Endodermal cell (in vitro differentiated cells): Measurements from ENCODE around the gene DAGLA. TPM values are rescaled to one million over a fixed set of nuclear protein-coding genes. Genes with fewer than 3 reads are reported as not detected.

Experiments
- DNase-seq: peaks from one replicate; pipeline ENCODE4 v3.0.0-alpha.2; 2017
- H3K27ac ChIP-seq: 2 replicates; pipeline ENCODE4 v1.5.1; 2013; ENCODE audit warnings: mild to moderate bottlenecking, low read depth, low read length, moderate library complexity
- H3K27me3 ChIP-seq: 2 replicates; pipeline ENCODE4 v1.6.1; 2013; ENCODE audit warnings: mild to moderate bottlenecking, low read length, moderate library complexity; ENCODE audit not compliant: insufficient read depth, control insufficient read depth, poor library complexity, severe bottlenecking
- H3K36me3 ChIP-seq: 2 replicates; pipeline ENCODE4 v1.7.0; 2013; ENCODE audit warnings: mild to moderate bottlenecking, low read length, moderate library complexity; ENCODE audit not compliant: control insufficient read depth, insufficient read depth
- H3K4me1 ChIP-seq: one replicate; pipeline ENCODE4 v1.7.0; 2013; ENCODE audit warnings: low read length; ENCODE audit not compliant: control insufficient read depth, insufficient read depth
- H3K4me3 ChIP-seq: 2 replicates; pipeline ENCODE4 v1.5.1; 2013; ENCODE audit warnings: mild to moderate bottlenecking, low read length, moderate library complexity
- H3K9ac ChIP-seq: 2 replicates; pipeline ENCODE4 v1.6.1; 2013; ENCODE audit warnings: mild to moderate bottlenecking, low read length, moderate library complexity; ENCODE audit not compliant: poor library complexity, severe bottlenecking; ENCODE audit errors: extremely low read depth
- H3K9me3 ChIP-seq: 2 replicates; pipeline ENCODE4 v1.6.1; 2013; ENCODE audit warnings: mild to moderate bottlenecking, low read length, moderate library complexity; ENCODE audit not compliant: control insufficient read depth
- H3K27ac Mint-ChIP-seq: 2 replicates; pipeline ENCODE4 v1.8.0; 2020; ENCODE audit warnings: mixed read lengths
- H3K27me3 Mint-ChIP-seq: 2 replicates; pipeline ENCODE4 v1.8.0; 2021; ENCODE audit warnings: mild to moderate bottlenecking, mixed read lengths; ENCODE audit not compliant: insufficient read depth
- H3K36me3 Mint-ChIP-seq: 2 replicates; pipeline ENCODE4 v1.8.0; 2020; ENCODE audit warnings: low read depth, mixed read lengths
- H3K4me1 Mint-ChIP-seq: 2 replicates; pipeline ENCODE4 v1.8.0; 2020; ENCODE audit warnings: mixed read lengths
- H3K4me3 Mint-ChIP-seq: 2 replicates; pipeline ENCODE4 v1.8.0; 2020; ENCODE audit warnings: mild to moderate bottlenecking, moderate library complexity, mixed read lengths
- H3K9me3 Mint-ChIP-seq: 2 replicates; pipeline ENCODE4 v1.8.0; 2020; ENCODE audit warnings: mild to moderate bottlenecking, mixed read lengths
- CTCF ChIP-seq: fragments of 200-600 bp; sonication (generic); conservative IDR thresholded peaks from 2 replicates; pipeline ENCODE4 v1.5.0; 2021; ENCODE audit warnings: antibody characterized with exemption, mild to moderate bottlenecking
- WGBS, 2 experiments: methylation state at CpG; one replicate each; pipeline versions ENCODE4 v1.1.5 to v1.1.7; 2013; ENCODE audit warnings: missing lambda C conversion rate in 2 of 2, mixed read lengths in 1 of 2; ENCODE audit not compliant: insufficient coverage in 1 of 2, insufficient read length in 1 of 2; 5-methylcytosine and 5-hydroxymethylcytosine counted together
- total RNA-seq, 2 donors: library from RNA; stranded (reverse); fragmentation: NEBNext Ultra II Directional in 1 of 2; extraction: Animal tissue kit (Norgen Biotek cat#: 25700) in 1 of 2; gene quantifications; 2 replicates in 1 of 2; 3 replicates in 1 of 2; pipeline ENCODE4 v1.2.1, GENCODE V29; 2021

DAGLA gene
- total RNA-seq, 2 donors from 2014 or later = 5.6 to 8.7 TPM

DNA sequence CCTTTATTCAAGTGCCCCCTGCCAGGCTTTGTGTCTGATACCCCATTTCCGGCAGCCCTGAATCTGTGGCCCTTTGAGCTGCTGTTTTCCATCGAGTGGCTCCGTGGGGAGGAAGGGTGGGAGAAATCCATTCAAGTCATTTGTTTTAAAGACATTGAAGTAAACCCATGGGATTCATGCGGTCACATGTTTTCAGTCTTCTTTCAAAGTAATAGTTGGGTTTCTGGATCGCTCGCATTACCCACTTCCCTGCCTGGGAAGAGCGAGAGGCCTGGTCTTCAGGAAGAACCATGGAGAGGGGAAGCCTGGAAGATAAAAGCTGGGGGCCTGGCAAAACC lies 14.4 kb downstream of the DAGLA start:
- no peak overlapping the region for H3K27ac ChIP-seq
- peaks cover 5% of the 10 kb centered on the region for H3K4me1 ChIP-seq
- DNase-seq = no peak
- H3K27me3 ChIP-seq = no peaks in the 10 kb centered on the region
- H3K4me3 ChIP-seq = no peak overlapping the region
- H3K9me3 Mint-ChIP-seq = no peaks in the 10 kb centered on the region
- H3K27me3 Mint-ChIP-seq = no peaks in the 10 kb centered on the region
- 70 to 76% methylated on average over 6 to 7 of the region's 7 CpGs for WGBS, 2 experiments
- H3K27ac Mint-ChIP-seq = no peak overlapping the region
- peaks cover 41% of the 10 kb centered on the region for H3K4me1 Mint-ChIP-seq
- no peaks in the 10 kb centered on the region for H3K36me3 ChIP-seq
- no peak overlapping the region for H3K9ac ChIP-seq
- no peaks in the 10 kb centered on the region for H3K36me3 Mint-ChIP-seq
- H3K9me3 ChIP-seq = no peaks in the 10 kb centered on the region
- no peak for TF ChIP-seq CTCF
- no peak overlapping the region for H3K4me3 Mint-ChIP-seq

DNA sequence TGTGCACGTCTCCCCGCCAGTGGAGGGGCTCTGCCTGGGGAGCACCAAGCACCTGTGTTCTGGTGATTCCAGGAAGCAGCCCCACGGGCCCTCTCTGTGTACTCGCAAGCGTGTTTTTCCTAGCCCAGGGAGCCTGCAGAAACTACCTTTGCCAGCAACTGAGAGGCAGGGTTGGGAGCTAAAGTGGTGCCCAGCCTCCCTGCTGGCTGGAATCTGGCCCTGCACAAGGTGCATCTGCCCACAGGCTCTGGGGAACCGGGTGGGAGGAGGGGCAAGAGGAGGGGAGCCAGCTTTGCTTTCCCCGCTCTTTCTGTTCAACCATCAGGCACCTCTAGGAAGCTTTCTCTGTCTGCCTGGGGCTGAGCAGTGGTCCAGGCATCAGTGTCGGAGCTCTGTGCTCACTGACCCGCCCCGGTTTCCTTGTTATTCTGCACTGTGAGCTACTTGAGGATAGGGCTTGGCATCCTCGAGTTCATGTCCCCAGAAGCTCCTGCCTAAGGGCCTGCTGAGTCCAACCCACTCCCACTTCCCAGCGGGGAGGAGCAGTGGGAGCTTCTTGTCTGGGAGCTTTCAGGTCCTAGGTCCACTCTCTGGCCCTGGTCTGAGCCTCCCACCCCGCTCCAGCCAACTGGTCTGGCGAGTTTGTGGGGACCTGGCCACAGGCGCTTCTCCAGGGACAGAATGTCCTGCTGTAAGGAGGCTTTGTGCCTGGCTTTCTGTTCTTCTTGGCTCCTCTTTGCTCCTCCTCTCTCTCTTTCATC lies 14.9 kb downstream of the DAGLA start:
- Mint-ChIP-seq H3K27me3 (no peaks in the 10 kb centered on the region), H3K9me3 (no peaks in the 10 kb centered on the region), H3K27ac (peak overlapping the region; percentile 70), H3K4me1 (peaks cover 42% of the 10 kb centered on the region), H3K36me3 (no peaks in the 10 kb centered on the region), H3K4me3 (no peak overlapping the region)
- H3K4me1 ChIP-seq = peaks cover 5% of the 10 kb centered on the region
- 80% methylated on average over 10 to 15 of the region's 15 CpGs for WGBS, 2 experiments
- no peak overlapping the region for H3K4me3 ChIP-seq
- peak; percentile 85 for DNase-seq
- H3K9ac ChIP-seq = no peak overlapping the region
- no peak overlapping the region for H3K27ac ChIP-seq
- H3K9me3 ChIP-seq = no peaks in the 10 kb centered on the region
- peak; percentile 64 for TF ChIP-seq CTCF
- H3K36me3 ChIP-seq = no peaks in the 10 kb centered on the region
- no peaks in the 10 kb centered on the region for H3K27me3 ChIP-seq

DNA sequence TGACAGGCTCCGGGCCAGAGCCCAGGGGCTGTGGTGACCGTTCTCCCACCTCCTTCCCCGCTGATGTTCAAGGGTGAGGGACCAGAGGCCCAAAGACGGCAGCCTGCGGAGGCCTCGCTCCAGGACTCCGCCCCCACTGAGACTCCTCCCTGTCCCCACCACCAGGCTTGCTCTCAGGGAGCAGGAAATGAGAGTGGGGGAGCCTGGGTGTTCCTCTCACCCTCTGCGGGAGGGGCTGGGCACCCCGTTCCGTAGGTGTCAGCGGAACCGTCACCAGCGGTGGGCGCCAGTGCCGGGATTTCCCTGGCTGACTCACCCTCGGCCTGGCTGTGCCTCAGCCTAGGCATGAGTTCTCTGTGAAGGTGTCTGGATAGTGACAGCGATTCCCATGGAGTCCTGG lies 15.7 kb downstream of the DAGLA start:
- no peaks in the 10 kb centered on the region for H3K36me3 ChIP-seq
- H3K9me3 ChIP-seq = no peaks in the 10 kb centered on the region
- peaks cover 42% of the 10 kb centered on the region for H3K4me1 Mint-ChIP-seq
- H3K9me3 Mint-ChIP-seq = no peaks in the 10 kb centered on the region
- H3K36me3 Mint-ChIP-seq = no peaks in the 10 kb centered on the region
- 52 to 78% methylated on average over 5 to 16 of the region's 17 CpGs for WGBS, 2 experiments
- H3K4me3 ChIP-seq = no peak overlapping the region
- no peak overlapping the region for H3K4me3 Mint-ChIP-seq
- no peak overlapping the region for H3K9ac ChIP-seq
- H3K27me3 Mint-ChIP-seq = no peaks in the 10 kb centered on the region
- peak; percentile 16 for TF ChIP-seq CTCF
- peaks cover 5% of the 10 kb centered on the region for H3K4me1 ChIP-seq
- DNase-seq = peak; percentile 82
- no peaks in the 10 kb centered on the region for H3K27me3 ChIP-seq
- H3K27ac Mint-ChIP-seq = peak overlapping the region; percentile 70
- H3K27ac ChIP-seq = no peak overlapping the region
